ENCODE results near the gene SACM1L.
"Not testable (repeated sequence)": the region's sequence is repeated elsewhere in the genome, so short reads cannot be mapped to it uniquely, and the experiment has no call there.

SACM1L gene

GRCh38 chr3:45667569-45667934 lies 21.6 kb upstream of the SACM1L start:
- DNase-seq (ENCODE audit: low spot score), result no peak

- DNase-seq (ENCODE audit: low spot score), result no peak
These were observed 18.8 kb upstream of the SACM1L start for GRCh38 chr3:45670436-45670835.

- no peak for DNase-seq (ENCODE audit: low spot score)
These were observed 18.2 kb upstream of the SACM1L start for GRCh38 chr3:45670991-45671390.

GRCh38 chr3:45673273-45673672 lies 15.9 kb upstream of the SACM1L start:
- no peak for DNase-seq (ENCODE audit: low spot score)

- DNase-seq (ENCODE audit: low spot score), result no peak
These were observed 12.7 kb upstream of the SACM1L start for GRCh38 chr3:45676325-45677032.

GRCh38 chr3:45677033-45677446 lies 12.2 kb upstream of the SACM1L start:
- DNase-seq (ENCODE audit: low spot score), result peak; percentile 34

- DNase-seq (ENCODE audit: low spot score), result no peak
These were observed 11.4 kb upstream of the SACM1L start for GRCh38 chr3:45677841-45678240.

- no peak for DNase-seq (ENCODE audit: low spot score)
These were observed 9.4 kb upstream of the SACM1L start for GRCh38 chr3:45679805-45680204.

GRCh38 chr3:45681221-45681620 lies 8.0 kb upstream of the SACM1L start:
- no peak for DNase-seq (ENCODE audit: low spot score)

- DNase-seq (ENCODE audit: low spot score), result no peak
These were observed 7.3 kb upstream of the SACM1L start for GRCh38 chr3:45681846-45682245.

- no peak for DNase-seq (ENCODE audit: low spot score)
These were observed 6.9 kb upstream of the SACM1L start for GRCh38 chr3:45682311-45682710.

- DNase-seq (ENCODE audit: low spot score), result no peak
These were observed 6.4 kb upstream of the SACM1L start for GRCh38 chr3:45682786-45683185.

GRCh38 chr3:45683417-45684326 lies 5.5 kb upstream of the SACM1L start:
- DNase-seq (ENCODE audit: low spot score), result no peak

GRCh38 chr3:45684327-45684892 lies 4.8 kb upstream of the SACM1L start:
- DNase-seq (ENCODE audit: low spot score), result no peak

- not testable (repeated sequence) for DNase-seq (ENCODE audit: low spot score)
These were observed 3.5 kb upstream of the SACM1L start for GRCh38 chr3:45685722-45686121.

GRCh38 chr3:45686850-45687249 lies 2.3 kb upstream of the SACM1L start:
- no peak for DNase-seq (ENCODE audit: low spot score)

- no peak for DNase-seq (ENCODE audit: low spot score)
These were observed 1.4 kb upstream of the SACM1L start for GRCh38 chr3:45687828-45688193.

GRCh38 chr3:45688194-45688881 lies 858 bp upstream of the SACM1L start:
- DNase-seq (ENCODE audit: low spot score), result peak; percentile 38

GRCh38 chr3:45689787-45690145 lies 570 bp downstream of the SACM1L start:
- no peak for DNase-seq (ENCODE audit: low spot score)

GRCh38 chr3:45690336-45691035 lies 1.3 kb downstream of the SACM1L start:
- no peak for DNase-seq (ENCODE audit: low spot score)

- DNase-seq (ENCODE audit: low spot score), result no peak
These were observed 2.6 kb downstream of the SACM1L start for GRCh38 chr3:45691842-45692241.

GRCh38 chr3:45692866-45693265 lies 3.7 kb downstream of the SACM1L start:
- no peak for DNase-seq (ENCODE audit: low spot score)
